GM12892 (cell line): ENCODE measurements around the gene SMYD1.

Experiments
- POLR2A ChIP-seq: IDR thresholded peaks from 2 replicates; pipeline ENCODE4 v1.6.1; 2011; ENCODE audit warnings: low read depth, low read length, control low read depth
- POLR2AphosphoS5 ChIP-seq: IDR thresholded peaks from 2 replicates; pipeline ENCODE4 v1.6.1; 2011; ENCODE audit warnings: low read depth, low read length, control low read depth
- TAF1 ChIP-seq: IDR thresholded peaks from 2 replicates; pipeline ENCODE4 v1.6.1; 2011; ENCODE audit warnings: low read depth, mild to moderate bottlenecking, control low read depth, low read length, borderline replicate concordance

DNA sequence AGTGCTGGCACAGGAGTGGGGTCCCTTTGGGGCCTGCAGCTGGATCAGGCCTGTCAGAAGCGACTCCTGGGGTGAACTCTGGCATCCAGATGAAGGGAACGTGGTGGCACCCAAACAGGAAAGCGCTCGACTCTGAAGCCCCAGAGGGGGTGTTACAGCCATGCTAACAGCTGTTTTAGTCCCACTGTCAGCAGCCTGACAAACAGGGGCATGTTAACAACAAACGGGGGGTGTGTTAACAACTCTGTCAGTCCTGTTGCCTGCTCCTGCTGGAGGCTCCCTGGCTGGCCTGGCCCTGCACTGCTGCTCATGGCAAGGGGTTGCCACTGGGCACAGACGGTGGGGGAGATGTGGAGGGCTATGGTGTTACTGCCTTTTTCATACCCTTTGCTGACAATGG, 48.7 kb upstream of the SMYD1 start:
- TF ChIP-seq POLR2AphosphoS5, result no peak
- TF ChIP-seq POLR2A, result no peak
- TF ChIP-seq TAF1, result no peak
